ACC112 (cell line): ENCODE measurements around the gene JUND.

Experiments used
- H2AFZ ChIP-seq: fragments of 200-600 bp; sonication (generic); one replicate; pipeline ENCODE4 v1.6.0; 2017; ENCODE audit warnings: antibody characterized with exemption, low read length; ENCODE audit not compliant: unreplicated experiment
- H3K27ac ChIP-seq: fragments of 200-600 bp; sonication (generic); 2 replicates; pipeline ENCODE4 v1.5.1; 2014; ENCODE audit warnings: low read depth, mild to moderate bottlenecking, antibody characterized with exemption, low read length, moderate library complexity
- H3K27me3 ChIP-seq: fragments of 200-600 bp; sonication (generic); 2 replicates; pipeline ENCODE4 v1.6.1; 2014; ENCODE audit warnings: mild to moderate bottlenecking, antibody characterized with exemption, low read length, moderate library complexity, mixed read lengths; ENCODE audit not compliant: insufficient read depth
- H3K36me3 ChIP-seq: fragments of 200-600 bp; sonication (generic); 2 replicates; pipeline ENCODE4 v1.6.1; 2016; ENCODE audit warnings: mild to moderate bottlenecking, antibody characterized with exemption, low read length, moderate library complexity, mixed read lengths; ENCODE audit not compliant: insufficient read depth
- H3K4me1 ChIP-seq: fragments of 200-600 bp; sonication (generic); one replicate; pipeline ENCODE4 v1.6.1; 2016; ENCODE audit warnings: low read length, mixed read lengths; ENCODE audit not compliant: insufficient read depth, unreplicated experiment, control insufficient read depth
- H3K4me3 ChIP-seq: fragments of 200-600 bp; sonication (generic); 2 replicates; pipeline ENCODE4 v1.5.1; 2014; ENCODE audit warnings: mild to moderate bottlenecking, low read depth, low read length
- H3K79me2 ChIP-seq: fragments of 200-600 bp; sonication (generic); one replicate; pipeline ENCODE4 v1.6.0; 2016; ENCODE audit warnings: low read length; ENCODE audit not compliant: control insufficient read depth, unreplicated experiment, insufficient read depth

The JUND gene

GRCh38 chr19:18266771-18267686 is 14.4 kb downstream of the JUND start:
- Histone ChIP-seq H3K27ac (no peak overlapping the region), H3K36me3 (no peaks in the 10 kb centered on the region), H3K27me3 (no peaks in the 10 kb centered on the region)

GRCh38 chr19:18265582-18265981 is 15.8 kb downstream of the JUND start:
- Histone ChIP-seq H3K27ac (no peak overlapping the region), H2AFZ (no peak overlapping the region), H3K4me3 (no peak overlapping the region), H3K27me3 (no peaks in the 10 kb centered on the region), H3K36me3 (no peaks in the 10 kb centered on the region), H3K79me2 (no peaks in the 10 kb centered on the region), H3K4me1 (no peaks in the 10 kb centered on the region)

More at GRCh38 chr19:18266771-18267686, 14.4 kb downstream of the JUND start:
- H3K4me1 ChIP-seq: no peaks in the 10 kb centered on the region
- no peak overlapping the region for H2AFZ ChIP-seq
- no peaks in the 10 kb centered on the region for H3K79me2 ChIP-seq
- H3K4me3 ChIP-seq: no peak overlapping the region

DNA sequence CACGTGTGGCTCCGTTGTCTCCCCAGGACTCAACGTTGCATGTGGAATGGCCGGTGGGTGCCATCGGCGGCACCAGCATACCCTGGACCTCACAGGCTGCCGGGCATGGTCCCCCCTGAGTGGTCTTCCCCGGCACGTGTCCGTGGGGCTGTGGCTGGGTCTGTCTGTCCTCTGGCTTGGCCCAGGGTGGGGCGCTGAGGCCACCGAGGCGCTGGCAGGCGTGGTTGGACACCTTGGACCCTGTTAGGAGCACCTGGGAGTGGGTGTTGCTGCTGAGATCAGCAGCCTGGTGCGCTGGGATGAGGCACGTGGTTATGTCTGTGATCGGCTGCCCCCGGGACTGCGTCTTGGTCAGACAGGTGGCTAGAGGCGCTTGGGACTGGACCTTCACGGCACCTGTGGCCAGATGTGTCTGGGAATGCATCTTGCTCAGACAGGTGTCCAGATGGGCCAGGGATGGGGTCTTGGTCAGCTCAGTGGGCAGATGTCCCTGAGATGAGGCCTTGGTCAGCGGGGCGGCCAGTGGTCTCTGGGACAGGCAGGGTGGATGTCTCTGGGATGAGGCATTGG is 16.4 kb downstream of the JUND start:
- no peak overlapping the region for H3K27ac ChIP-seq
- no peaks in the 10 kb centered on the region for H3K4me1 ChIP-seq
- no peaks in the 10 kb centered on the region for H3K79me2 ChIP-seq
- H3K4me3 ChIP-seq: no peak overlapping the region
- H3K36me3 ChIP-seq: no peaks in the 10 kb centered on the region
- H2AFZ ChIP-seq: no peak overlapping the region
- H3K27me3 ChIP-seq: no peaks in the 10 kb centered on the region

DNA sequence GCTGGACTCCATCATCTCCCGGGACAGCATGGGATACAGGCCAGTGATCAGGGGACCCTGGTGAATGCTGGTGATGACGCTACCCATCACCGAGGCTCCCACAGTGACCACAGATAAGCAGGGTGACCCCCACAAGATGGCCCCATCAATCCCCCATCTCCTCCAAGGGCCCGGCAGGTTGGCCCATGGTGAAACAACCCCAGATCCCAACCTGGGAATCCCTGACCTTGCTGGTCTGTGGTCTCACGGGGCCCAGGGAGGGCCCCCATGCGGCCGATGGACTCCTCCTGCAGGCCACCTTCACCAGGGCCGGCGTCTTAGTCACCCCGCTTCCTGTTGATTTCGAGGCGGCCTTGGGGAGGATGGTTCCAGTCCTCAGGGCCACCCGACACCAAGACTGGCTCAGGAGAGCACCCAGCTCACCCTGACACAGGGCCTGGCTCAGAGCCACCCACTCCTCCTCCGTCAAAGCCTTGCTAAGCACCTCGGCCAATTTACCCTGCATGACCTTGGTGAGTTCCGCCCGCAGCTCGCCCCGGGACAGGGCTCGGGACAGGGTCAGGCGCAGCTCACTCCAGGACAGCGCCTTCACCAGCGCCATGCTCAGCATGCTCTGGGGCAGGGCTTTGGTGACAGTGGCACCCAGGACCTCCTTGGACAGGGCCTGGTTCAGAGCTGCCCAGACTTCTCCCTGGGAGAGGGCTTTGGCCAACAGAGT is 17.1 kb downstream of the JUND start:
- Histone ChIP-seq H2AFZ (no peak overlapping the region), H3K27me3 (no peaks in the 10 kb centered on the region), H3K79me2 (no peaks in the 10 kb centered on the region), H3K27ac (no peak overlapping the region), H3K4me1 (no peaks in the 10 kb centered on the region), H3K4me3 (no peak overlapping the region), H3K36me3 (no peaks in the 10 kb centered on the region)

- Histone ChIP-seq H3K27ac (no peak overlapping the region), H3K79me2 (no peaks in the 10 kb centered on the region), H3K36me3 (no peaks in the 10 kb centered on the region), H3K27me3 (no peaks in the 10 kb centered on the region), H3K4me1 (no peaks in the 10 kb centered on the region), H2AFZ (no peak overlapping the region), H3K4me3 (no peak overlapping the region)
Measured at GRCh38 chr19:18263324-18264136, 17.9 kb downstream of the JUND start.

DNA sequence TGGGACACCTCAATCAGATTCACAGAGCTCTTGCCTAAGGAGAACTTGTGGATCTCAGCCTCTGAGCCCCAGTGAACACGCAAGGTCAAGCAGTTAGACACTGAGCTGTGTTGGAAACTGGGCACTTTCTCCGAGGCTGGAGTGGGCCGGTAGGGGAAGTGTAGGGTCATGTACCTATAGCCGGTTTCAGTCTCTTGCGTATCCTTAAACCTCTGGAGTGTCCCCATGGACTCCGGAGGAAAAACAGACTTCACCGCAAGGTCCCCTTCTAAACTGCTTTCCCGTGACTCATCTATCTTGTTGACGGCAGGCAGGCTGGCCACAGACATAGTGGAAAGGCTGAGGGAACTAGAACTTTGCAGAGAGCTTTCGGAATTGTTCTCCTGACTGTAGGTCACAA is 18.5 kb downstream of the JUND start:
- Histone ChIP-seq H3K27me3 (no peaks in the 10 kb centered on the region), H3K36me3 (no peaks in the 10 kb centered on the region), H3K27ac (no peak overlapping the region), H3K4me1 (no peaks in the 10 kb centered on the region), H3K4me3 (no peak overlapping the region), H2AFZ (no peak overlapping the region), H3K79me2 (no peaks in the 10 kb centered on the region)

DNA sequence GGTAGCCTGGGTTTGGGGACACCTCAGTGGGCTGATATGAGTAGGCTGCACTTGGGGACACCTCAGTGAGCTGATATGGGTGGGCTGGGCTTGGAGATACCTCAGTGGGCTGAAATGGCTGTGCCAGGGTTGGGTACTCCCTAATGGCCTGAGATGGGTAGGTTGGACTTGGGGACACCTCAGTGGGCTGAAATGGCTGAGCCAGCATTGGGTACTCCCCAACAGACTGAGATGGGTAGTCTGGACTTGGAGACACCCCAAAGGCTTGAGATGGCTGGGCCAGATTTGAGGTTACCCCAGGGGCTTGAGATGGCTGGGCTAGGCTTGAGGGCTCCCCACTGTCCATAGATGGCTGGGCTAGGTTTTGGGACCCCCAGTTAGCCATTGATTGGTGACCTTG is 19.3 kb downstream of the JUND start:
- Histone ChIP-seq H3K4me1 (no peaks in the 10 kb centered on the region), H3K36me3 (no peaks in the 10 kb centered on the region), H2AFZ (no peak overlapping the region), H3K4me3 (no peak overlapping the region), H3K27ac (no peak overlapping the region), H3K27me3 (no peaks in the 10 kb centered on the region), H3K79me2 (no peaks in the 10 kb centered on the region)

DNA sequence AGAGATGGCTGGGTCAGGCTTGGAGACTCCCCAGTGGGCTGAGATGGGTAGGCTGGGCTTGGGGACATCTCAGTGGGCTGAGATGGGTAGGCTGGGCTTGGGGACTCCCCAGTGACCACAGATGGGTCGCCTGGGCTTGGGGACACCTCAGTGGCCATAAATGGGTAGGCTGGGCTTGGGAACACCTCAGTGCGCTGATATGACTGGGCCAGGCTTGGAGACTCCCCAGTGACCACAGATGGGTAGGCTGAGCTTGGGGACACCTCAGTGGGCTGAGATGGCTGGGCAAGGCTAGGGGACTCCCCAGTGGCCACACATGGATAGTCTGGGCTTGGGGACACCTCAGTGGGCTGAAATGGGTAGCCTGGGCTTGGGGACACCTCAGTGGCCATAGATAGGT is 19.9 kb downstream of the JUND start:
- Histone ChIP-seq H2AFZ (no peak overlapping the region), H3K27ac (no peak overlapping the region), H3K79me2 (no peaks in the 10 kb centered on the region), H3K36me3 (no peaks in the 10 kb centered on the region), H3K4me1 (no peaks in the 10 kb centered on the region), H3K27me3 (no peaks in the 10 kb centered on the region), H3K4me3 (no peak overlapping the region)

- Histone ChIP-seq H3K79me2 (no peaks in the 10 kb centered on the region), H3K4me1 (no peaks in the 10 kb centered on the region), H3K27ac (no peak overlapping the region), H3K36me3 (no peaks in the 10 kb centered on the region), H3K4me3 (no peak overlapping the region), H2AFZ (no peak overlapping the region), H3K27me3 (peaks cover 4% of the 10 kb centered on the region; the same call in 1 of the 2 replicates)
Measured at GRCh38 chr19:18259893-18260292, 21.5 kb downstream of the JUND start.
